ENCODE data around the gene TREM2.

TREM2 gene

GRCh38 chr6:41150671-41151070, 12.2 kb downstream of the TREM2 start:
- no peak overlapping the region for H3K4me3 ChIP-seq (ENCODE audit: severe bottlenecking)
- DNase-seq (ENCODE audit: low spot score): no peak
- H3K27me3 ChIP-seq (ENCODE audit: insufficient read depth, poor library complexity, severe bottlenecking): no peaks in the 10 kb centered on the region
- ATAC-seq (ENCODE audit: low read depth): no peak
- no peak for TF ChIP-seq CTCF (IDR thresholded peaks at IDR 0.05; ENCODE audit: poor library complexity, severe bottlenecking)
- H3K4me1 ChIP-seq (ENCODE audit: insufficient read depth, poor library complexity, severe bottlenecking): no peaks in the 10 kb centered on the region
- no peaks in the 10 kb centered on the region for H3K36me3 ChIP-seq (ENCODE audit: low read depth)
- H3K9me3 ChIP-seq (ENCODE audit: severe bottlenecking): no peaks in the 10 kb centered on the region
- no peak overlapping the region for H3K27ac ChIP-seq (ENCODE audit: poor library complexity, severe bottlenecking)

GRCh38 chr6:41147917-41148316, 15.0 kb downstream of the TREM2 start:
- no peak overlapping the region for H3K27ac ChIP-seq (ENCODE audit: poor library complexity, severe bottlenecking)
- ATAC-seq (ENCODE audit: low read depth) (no peak), DNase-seq (ENCODE audit: low spot score) (no peak)
- TF ChIP-seq CTCF (IDR thresholded peaks at IDR 0.05; ENCODE audit: poor library complexity, severe bottlenecking): no peak
- no peak overlapping the region for H3K4me3 ChIP-seq (ENCODE audit: severe bottlenecking)
- no peaks in the 10 kb centered on the region for H3K9me3 ChIP-seq (ENCODE audit: severe bottlenecking)
- no peaks in the 10 kb centered on the region for H3K27me3 ChIP-seq (ENCODE audit: insufficient read depth, poor library complexity, severe bottlenecking)
- no peaks in the 10 kb centered on the region for H3K4me1 ChIP-seq (ENCODE audit: insufficient read depth, poor library complexity, severe bottlenecking)
- no peaks in the 10 kb centered on the region for H3K36me3 ChIP-seq (ENCODE audit: low read depth)

GRCh38 chr6:41136911-41137310, 26.0 kb downstream of the TREM2 start:
- H3K9me3 ChIP-seq (ENCODE audit: severe bottlenecking): no peaks in the 10 kb centered on the region
- no peak for DNase-seq (ENCODE audit: low spot score)
- no peaks in the 10 kb centered on the region for H3K4me1 ChIP-seq (ENCODE audit: insufficient read depth, poor library complexity, severe bottlenecking)
- no peak overlapping the region for H3K27ac ChIP-seq (ENCODE audit: poor library complexity, severe bottlenecking)
- no peak for TF ChIP-seq CTCF (IDR thresholded peaks at IDR 0.05; ENCODE audit: poor library complexity, severe bottlenecking)
- no peak overlapping the region for H3K4me3 ChIP-seq (ENCODE audit: severe bottlenecking)
- ATAC-seq (ENCODE audit: low read depth): no peak
- no peaks in the 10 kb centered on the region for H3K27me3 ChIP-seq (ENCODE audit: insufficient read depth, poor library complexity, severe bottlenecking)
- no peaks in the 10 kb centered on the region for H3K36me3 ChIP-seq (ENCODE audit: low read depth)

- H3K9me3 ChIP-seq (ENCODE audit: severe bottlenecking): no peaks in the 10 kb centered on the region
- H3K27me3 ChIP-seq (ENCODE audit: insufficient read depth, poor library complexity, severe bottlenecking): no peaks in the 10 kb centered on the region
- ATAC-seq (ENCODE audit: low read depth) (no peak), DNase-seq (ENCODE audit: low spot score) (no peak)
- H3K4me1 ChIP-seq (ENCODE audit: insufficient read depth, poor library complexity, severe bottlenecking): no peaks in the 10 kb centered on the region
- no peak for TF ChIP-seq CTCF (IDR thresholded peaks at IDR 0.05; ENCODE audit: poor library complexity, severe bottlenecking)
- H3K27ac ChIP-seq (ENCODE audit: poor library complexity, severe bottlenecking): no peak overlapping the region
- no peaks in the 10 kb centered on the region for H3K36me3 ChIP-seq (ENCODE audit: low read depth)
- H3K4me3 ChIP-seq (ENCODE audit: severe bottlenecking): no peak overlapping the region
Measured at GRCh38 chr6:41135062-41135832, 27.7 kb downstream of the TREM2 start.

- Histone ChIP-seq H3K9me3 (ENCODE audit: severe bottlenecking) (no peaks in the 10 kb centered on the region), H3K4me3 (ENCODE audit: severe bottlenecking) (no peak overlapping the region), H3K27me3 (ENCODE audit: insufficient read depth, poor library complexity, severe bottlenecking) (no peaks in the 10 kb centered on the region), H3K4me1 (ENCODE audit: insufficient read depth, poor library complexity, severe bottlenecking) (no peaks in the 10 kb centered on the region), H3K36me3 (ENCODE audit: low read depth) (no peaks in the 10 kb centered on the region), H3K27ac (ENCODE audit: poor library complexity, severe bottlenecking) (no peak overlapping the region)
- ATAC-seq (ENCODE audit: low read depth) (no peak), DNase-seq (ENCODE audit: low spot score) (no peak)
- TF ChIP-seq CTCF (IDR thresholded peaks at IDR 0.05; ENCODE audit: poor library complexity, severe bottlenecking): no peak
Measured at GRCh38 chr6:41132254-41132653, 30.7 kb downstream of the TREM2 start.

Data from RWPE2 (cell line).